GM18505 (cell line): ENCODE data around the gene CYP27B1.

Source experiments
- ATAC-seq: cut with Tn5 transposase; IDR thresholded peaks from one replicate; pipeline ENCODE4 v1.9.1; 2021; ENCODE audit not compliant: unreplicated experiment
- POLR2A ChIP-seq: IDR thresholded peaks from 4 replicates; pipeline ENCODE4 v1.6.1; 2011; ENCODE audit warnings: borderline replicate concordance; ENCODE audit not compliant: insufficient read depth, insufficient read length; ENCODE audit errors: extremely low read depth

CYP27B1 gene

GRCh38 chr12:57766464-57767304 is at the start of gene CYP27B1:
TSS of gene CYP27B1 (minus strand) at chr12:57767078. CDS start at chr12:57767041, 37 bp downstream.
- ATAC-seq: no peak
- no peak for TF ChIP-seq POLR2A

GRCh38 chr12:57816001-57816854 is 49.4 kb upstream of the CYP27B1 start:
- no peak for TF ChIP-seq POLR2A
- no peak for ATAC-seq

GRCh38 chr12:57815177-57816000 is 48.5 kb upstream of the CYP27B1 start:
- ATAC-seq: no peak
- TF ChIP-seq POLR2A: no peak

GRCh38 chr12:57813971-57814772 is 47.3 kb upstream of the CYP27B1 start:
- ATAC-seq: no peak

GRCh38 chr12:57813111-57813970 is 46.5 kb upstream of the CYP27B1 start:
- TF ChIP-seq POLR2A: no peak
- ATAC-seq: no peak

More at GRCh38 chr12:57813971-57814772, 47.3 kb upstream of the CYP27B1 start:
- TF ChIP-seq POLR2A: no peak

- no peak for TF ChIP-seq POLR2A
- no peak for ATAC-seq
Observed at GRCh38 chr12:57811028-57811755, 44.3 kb upstream of the CYP27B1 start.

GRCh38 chr12:57810450-57810849 is 43.6 kb upstream of the CYP27B1 start:
- ATAC-seq: no peak
- TF ChIP-seq POLR2A: no peak

- ATAC-seq: no peak
- no peak for TF ChIP-seq POLR2A
Observed at GRCh38 chr12:57809425-57809824, 42.5 kb upstream of the CYP27B1 start.

GRCh38 chr12:57808351-57808750 is 41.5 kb upstream of the CYP27B1 start:
- TF ChIP-seq POLR2A: no peak
- ATAC-seq: no peak

GRCh38 chr12:57807285-57807684 is 40.4 kb upstream of the CYP27B1 start:
- no peak for TF ChIP-seq POLR2A
- no peak for ATAC-seq

- ATAC-seq: no peak
Observed at GRCh38 chr12:57806677-57807076, 39.8 kb upstream of the CYP27B1 start.

More at GRCh38 chr12:57806677-57807076, 39.8 kb upstream of the CYP27B1 start:
- no peak for TF ChIP-seq POLR2A
